GM12878 (cell line): ENCODE data around the gene CACNA2D4.

Source experiments
- POLR2A ChIP-seq: IDR thresholded peaks from 2 replicates; pipeline ENCODE4 v1.6.1; 2011; ENCODE audit warnings: low read depth, mild to moderate bottlenecking, low read length
- TF ChIP-seq, protein P1 (sequence below), 3 experiments: IDR thresholded peaks in 2 of 3; conservative IDR thresholded peaks in 1 of 3; 2 replicates each; pipeline ENCODE4 v1.5.1; 2011; ENCODE audit warnings: low read depth in 3 of 3, low read length in 3 of 3, mild to moderate bottlenecking in 3 of 3, control low read depth in 2 of 3, moderate library complexity in 2 of 3, inconsistent platforms in 1 of 3, mixed read lengths in 1 of 3; ENCODE audit not compliant: control insufficient read depth in 2 of 3, insufficient read depth in 1 of 3; ENCODE audit errors: extremely low read depth in 1 of 3

DNA sequence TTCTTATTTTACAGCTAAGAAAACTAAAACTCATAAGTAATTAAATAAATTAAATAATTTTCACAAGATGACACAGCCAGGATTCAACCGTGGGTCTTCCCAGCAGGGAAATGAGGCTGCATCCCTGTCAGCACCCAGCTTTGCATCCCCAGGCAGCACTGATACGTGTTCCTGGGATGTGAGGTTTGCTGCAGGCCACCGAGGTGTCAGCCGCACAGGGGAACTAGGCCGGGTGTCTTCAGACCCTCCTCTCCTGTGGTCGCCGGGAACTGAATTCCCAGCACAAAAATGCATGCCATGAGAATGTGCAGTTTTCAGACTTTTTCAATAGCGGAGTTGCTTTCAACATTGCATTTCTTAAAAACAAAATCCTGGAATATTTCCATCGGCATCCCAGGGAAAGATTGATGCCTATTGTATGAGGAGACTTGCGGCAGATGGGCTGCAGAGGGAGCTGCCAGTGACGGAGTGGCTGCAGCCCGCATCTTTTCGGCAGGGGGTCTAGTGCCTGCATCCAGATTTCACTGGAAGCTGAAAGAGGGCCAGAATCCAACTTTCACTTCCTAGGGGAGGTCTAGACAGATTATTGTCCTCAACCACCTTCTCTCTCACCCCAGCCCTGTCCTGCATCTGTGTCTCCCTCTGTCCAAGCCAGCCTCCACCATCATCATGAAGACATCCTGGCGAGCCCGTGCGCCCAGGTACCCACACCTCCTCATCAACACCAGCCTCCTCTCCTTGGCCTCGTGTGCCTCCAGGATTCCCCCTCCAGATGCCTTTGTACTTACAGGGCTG, 85.5 kb downstream of the CACNA2D4 start:
- TF ChIP-seq POLR2A, result no peak
- TF ChIP-seq, protein P1, sequence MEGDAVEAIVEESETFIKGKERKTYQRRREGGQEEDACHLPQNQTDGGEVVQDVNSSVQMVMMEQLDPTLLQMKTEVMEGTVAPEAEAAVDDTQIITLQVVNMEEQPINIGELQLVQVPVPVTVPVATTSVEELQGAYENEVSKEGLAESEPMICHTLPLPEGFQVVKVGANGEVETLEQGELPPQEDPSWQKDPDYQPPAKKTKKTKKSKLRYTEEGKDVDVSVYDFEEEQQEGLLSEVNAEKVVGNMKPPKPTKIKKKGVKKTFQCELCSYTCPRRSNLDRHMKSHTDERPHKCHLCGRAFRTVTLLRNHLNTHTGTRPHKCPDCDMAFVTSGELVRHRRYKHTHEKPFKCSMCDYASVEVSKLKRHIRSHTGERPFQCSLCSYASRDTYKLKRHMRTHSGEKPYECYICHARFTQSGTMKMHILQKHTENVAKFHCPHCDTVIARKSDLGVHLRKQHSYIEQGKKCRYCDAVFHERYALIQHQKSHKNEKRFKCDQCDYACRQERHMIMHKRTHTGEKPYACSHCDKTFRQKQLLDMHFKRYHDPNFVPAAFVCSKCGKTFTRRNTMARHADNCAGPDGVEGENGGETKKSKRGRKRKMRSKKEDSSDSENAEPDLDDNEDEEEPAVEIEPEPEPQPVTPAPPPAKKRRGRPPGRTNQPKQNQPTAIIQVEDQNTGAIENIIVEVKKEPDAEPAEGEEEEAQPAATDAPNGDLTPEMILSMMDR (IDR thresholded peaks at IDR 0.05 in 2 of 3, conservative IDR thresholded peaks at IDR 0.05 in 1 of 3; ENCODE audit: control insufficient read depth in 2 of 3, extremely low read depth in 1 of 3, insufficient read depth in 1 of 3, low read depth in 3 of 3, low read length in 3 of 3), result no peak
